Adipocyte (in vitro differentiated cells): ENCODE results near the gene TMSB4X.

Experiments used
- DNase-seq: peaks from one replicate; pipeline ENCODE4 v3.0.0-alpha.2; 2015; ENCODE audit warnings: low read depth
- H3K27me3 ChIP-seq: replicated peaks from 2 replicates; pipeline ENCODE4 v1.7.0; 2013; ENCODE audit warnings: mild to moderate bottlenecking, low read length, moderate library complexity; ENCODE audit not compliant: control insufficient read depth, insufficient read depth
- H3K36me3 ChIP-seq: 2 replicates; pipeline ENCODE4 v1.7.0; 2013; ENCODE audit warnings: low read length, mild to moderate bottlenecking, moderate library complexity; ENCODE audit not compliant: control insufficient read depth, insufficient read depth, severe bottlenecking
- H3K4me1 ChIP-seq: 2 replicates; pipeline ENCODE4 v1.7.0; 2013; ENCODE audit warnings: mild to moderate bottlenecking, low read length, moderate library complexity; ENCODE audit not compliant: control insufficient read depth, insufficient read depth
- H3K4me3 ChIP-seq: 2 replicates; pipeline ENCODE4 v1.7.0; 2013; ENCODE audit warnings: mild to moderate bottlenecking, low read length, moderate library complexity
- H3K9ac ChIP-seq: 2 replicates; pipeline ENCODE4 v1.7.0; 2013; ENCODE audit warnings: mild to moderate bottlenecking, low read length, moderate library complexity
- H3K9me3 ChIP-seq: 2 replicates; pipeline ENCODE4 v1.7.0; 2013; ENCODE audit warnings: mild to moderate bottlenecking, low read length, moderate library complexity; ENCODE audit not compliant: control insufficient read depth

The TMSB4X gene

DNA sequence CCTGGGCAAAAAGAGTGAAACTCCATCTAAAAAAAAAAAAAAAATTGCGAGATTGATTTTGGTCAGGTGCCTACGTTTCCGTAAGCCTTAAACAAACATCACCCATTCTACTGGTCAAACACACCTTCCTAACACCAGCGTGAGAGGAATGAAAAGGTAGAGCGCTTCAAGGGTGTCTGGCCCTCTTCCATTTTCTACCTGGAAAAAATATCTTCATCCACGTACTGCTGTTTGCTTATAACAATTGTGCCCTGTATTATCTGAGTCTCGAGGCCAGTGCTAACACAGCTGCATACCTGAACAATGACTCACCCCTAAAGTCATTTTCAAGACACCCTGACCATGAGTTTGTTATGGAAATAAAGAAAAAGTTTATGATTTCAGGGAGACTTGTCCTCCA, 13.9 kb downstream of the TMSB4X start:
- H3K36me3 ChIP-seq: no peaks in the 10 kb centered on the region
- H3K9ac ChIP-seq: no peak overlapping the region
- H3K4me3 ChIP-seq: no peak overlapping the region
- H3K9me3 ChIP-seq: no peaks in the 10 kb centered on the region
- H3K27me3 ChIP-seq: peaks cover 8% of the 10 kb centered on the region
- DNase-seq: peak; percentile 68
- H3K4me1 ChIP-seq: no peaks in the 10 kb centered on the region

DNA sequence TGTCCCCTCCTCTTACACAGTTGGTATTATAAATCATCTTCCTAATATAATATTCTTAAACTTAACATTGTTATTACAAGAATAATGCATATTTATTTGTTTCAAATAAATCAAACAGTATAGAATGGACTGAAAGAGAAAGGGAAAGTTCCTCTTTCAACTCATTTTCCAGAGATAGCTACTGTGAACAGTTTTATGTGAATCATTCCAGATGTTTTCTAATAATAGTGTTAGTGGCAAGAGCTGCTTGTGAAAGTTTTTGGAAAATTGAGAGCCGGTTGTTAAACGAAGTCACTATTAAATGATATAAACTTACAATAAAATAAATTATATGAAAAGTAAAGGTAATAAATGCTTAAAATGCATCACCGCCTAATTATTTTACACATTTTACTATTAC, 14.6 kb downstream of the TMSB4X start:
- peaks cover 15% of the 10 kb centered on the region for H3K27me3 ChIP-seq
- DNase-seq: no peak
- H3K4me3 ChIP-seq: no peak overlapping the region
- no peaks in the 10 kb centered on the region for H3K36me3 ChIP-seq
- H3K9me3 ChIP-seq: no peaks in the 10 kb centered on the region
- H3K4me1 ChIP-seq: no peaks in the 10 kb centered on the region
- no peak overlapping the region for H3K9ac ChIP-seq

DNA sequence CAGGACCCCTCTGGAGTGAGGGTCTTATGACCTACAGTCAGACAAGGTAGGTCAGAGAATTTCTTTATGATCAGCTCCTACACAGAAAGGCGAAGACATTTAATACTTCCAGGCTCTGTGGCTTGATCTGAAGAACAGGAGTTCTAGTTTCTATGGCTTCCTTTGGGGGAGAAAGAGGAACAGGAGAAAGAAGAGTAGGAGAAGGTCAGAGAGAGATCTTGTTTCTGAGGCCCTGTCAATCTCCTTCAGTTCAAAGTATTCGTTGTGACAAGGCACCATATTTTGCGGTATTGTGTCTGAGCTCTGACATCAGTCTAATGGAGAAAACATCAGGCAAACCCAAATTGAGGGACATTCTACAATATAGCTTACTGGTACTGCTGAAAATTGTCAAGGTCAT, 16.7 kb downstream of the TMSB4X start:
- Histone ChIP-seq H3K4me3 (no peak overlapping the region), H3K4me1 (no peaks in the 10 kb centered on the region), H3K27me3 (peaks cover 15% of the 10 kb centered on the region), H3K9ac (no peak overlapping the region), H3K36me3 (no peaks in the 10 kb centered on the region), H3K9me3 (no peaks in the 10 kb centered on the region)
- DNase-seq: no peak

DNA sequence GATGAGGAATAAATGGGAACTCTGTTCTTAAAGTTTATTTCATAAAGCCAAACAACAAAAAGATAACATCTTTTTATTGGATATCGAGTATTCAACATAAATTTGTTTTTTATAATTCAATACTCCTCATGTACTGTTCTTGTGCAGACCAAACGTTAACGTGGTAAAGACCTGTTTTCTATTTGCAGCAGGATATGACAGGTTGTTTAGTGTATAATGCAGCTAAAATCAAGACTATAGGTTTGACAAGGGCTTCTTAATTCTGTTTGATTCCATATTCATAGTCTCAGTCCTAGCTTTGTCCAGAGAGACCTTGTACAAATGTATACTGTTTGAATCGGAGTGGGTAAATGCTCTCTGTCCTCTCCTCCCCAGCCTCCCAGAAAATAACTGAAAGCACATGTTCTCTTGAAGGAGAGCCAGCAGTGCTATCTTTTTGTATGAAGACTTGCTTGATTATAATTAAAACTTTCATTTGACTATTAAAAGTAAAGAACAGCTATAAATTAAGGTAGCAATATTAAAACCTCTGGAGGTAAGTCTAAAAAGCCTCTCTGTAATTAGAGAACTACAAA, 17.7 kb downstream of the TMSB4X start:
- no peaks in the 10 kb centered on the region for H3K4me1 ChIP-seq
- no peak overlapping the region for H3K9ac ChIP-seq
- H3K27me3 ChIP-seq: peaks cover 12% of the 10 kb centered on the region
- no peak for DNase-seq
- H3K4me3 ChIP-seq: no peak overlapping the region
- H3K36me3 ChIP-seq: no peaks in the 10 kb centered on the region
- H3K9me3 ChIP-seq: no peaks in the 10 kb centered on the region

DNA sequence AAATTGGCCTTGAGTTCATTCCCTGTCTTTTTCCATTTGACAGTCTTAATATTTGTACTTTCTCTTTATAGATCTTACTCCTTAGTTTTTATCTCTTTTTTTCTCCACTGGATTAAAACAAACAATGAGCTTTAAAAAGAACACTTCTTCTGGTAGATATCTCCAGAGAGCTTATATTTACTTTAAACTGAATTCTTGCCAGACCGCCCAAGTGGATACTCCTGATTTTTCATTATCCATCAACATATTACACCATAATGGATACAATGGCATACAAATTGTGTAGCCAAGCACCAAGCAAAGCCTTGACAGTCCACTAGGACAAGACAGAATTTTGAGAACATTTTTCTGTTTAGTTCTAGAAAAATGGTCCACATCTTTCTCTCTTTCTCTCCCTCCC, 18.9 kb downstream of the TMSB4X start:
- Histone ChIP-seq H3K9ac (no peak overlapping the region), H3K9me3 (no peaks in the 10 kb centered on the region), H3K4me1 (no peaks in the 10 kb centered on the region), H3K27me3 (peaks cover 16% of the 10 kb centered on the region), H3K4me3 (no peak overlapping the region), H3K36me3 (no peaks in the 10 kb centered on the region)
- no peak for DNase-seq

DNA sequence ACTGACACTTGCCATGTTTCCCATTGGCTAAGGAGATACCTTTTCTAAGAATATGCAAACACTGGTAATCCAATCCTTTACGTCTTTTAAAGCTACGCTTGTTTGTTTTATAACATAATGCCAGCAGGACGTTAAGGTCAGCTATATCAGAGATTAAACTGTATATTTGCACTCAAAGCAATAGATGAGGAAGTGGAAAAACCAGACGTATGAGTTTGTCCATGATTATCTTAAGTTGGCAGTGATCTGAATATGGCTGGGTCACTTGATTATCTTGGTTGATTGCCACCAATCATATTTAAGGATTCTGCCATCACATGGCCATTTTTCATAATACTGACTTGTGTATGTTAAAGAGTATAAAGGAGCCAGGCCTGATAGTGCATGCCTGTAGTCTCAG, 19.4 kb downstream of the TMSB4X start:
- no peak for DNase-seq
- Histone ChIP-seq H3K4me3 (no peak overlapping the region), H3K36me3 (no peaks in the 10 kb centered on the region), H3K9ac (no peak overlapping the region), H3K9me3 (no peaks in the 10 kb centered on the region), H3K27me3 (peaks cover 17% of the 10 kb centered on the region), H3K4me1 (no peaks in the 10 kb centered on the region)

DNA sequence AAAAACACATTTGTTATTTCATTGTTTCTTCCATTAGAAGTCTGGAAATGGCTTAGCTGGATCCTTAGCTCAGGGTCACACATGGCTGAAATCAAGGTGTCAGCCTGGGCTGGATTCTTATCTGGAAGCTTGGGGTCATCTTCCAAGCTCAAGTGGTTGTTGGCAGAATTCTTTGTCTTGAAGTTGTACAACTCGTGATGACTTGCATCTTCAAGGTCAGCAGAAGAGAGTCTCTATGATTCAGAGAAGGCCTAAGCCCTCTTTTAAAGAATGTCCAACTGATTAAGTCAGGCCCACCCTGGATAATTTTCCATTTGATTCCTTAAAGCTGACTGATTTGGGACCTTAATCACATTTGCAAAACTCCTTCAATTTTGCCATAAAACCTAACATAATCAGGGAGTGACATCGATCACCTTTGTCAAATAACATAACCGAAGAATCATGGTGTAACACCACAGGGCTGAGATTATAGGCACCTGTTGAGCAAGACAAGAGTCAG, 22.1 kb downstream of the TMSB4X start:
- H3K9me3 ChIP-seq: no peaks in the 10 kb centered on the region
- H3K27me3 ChIP-seq: peaks cover 22% of the 10 kb centered on the region
- no peak overlapping the region for H3K9ac ChIP-seq
- peaks cover 4% of the 10 kb centered on the region for H3K4me1 ChIP-seq
- no peak for DNase-seq
- no peak overlapping the region for H3K4me3 ChIP-seq
- no peaks in the 10 kb centered on the region for H3K36me3 ChIP-seq

DNA sequence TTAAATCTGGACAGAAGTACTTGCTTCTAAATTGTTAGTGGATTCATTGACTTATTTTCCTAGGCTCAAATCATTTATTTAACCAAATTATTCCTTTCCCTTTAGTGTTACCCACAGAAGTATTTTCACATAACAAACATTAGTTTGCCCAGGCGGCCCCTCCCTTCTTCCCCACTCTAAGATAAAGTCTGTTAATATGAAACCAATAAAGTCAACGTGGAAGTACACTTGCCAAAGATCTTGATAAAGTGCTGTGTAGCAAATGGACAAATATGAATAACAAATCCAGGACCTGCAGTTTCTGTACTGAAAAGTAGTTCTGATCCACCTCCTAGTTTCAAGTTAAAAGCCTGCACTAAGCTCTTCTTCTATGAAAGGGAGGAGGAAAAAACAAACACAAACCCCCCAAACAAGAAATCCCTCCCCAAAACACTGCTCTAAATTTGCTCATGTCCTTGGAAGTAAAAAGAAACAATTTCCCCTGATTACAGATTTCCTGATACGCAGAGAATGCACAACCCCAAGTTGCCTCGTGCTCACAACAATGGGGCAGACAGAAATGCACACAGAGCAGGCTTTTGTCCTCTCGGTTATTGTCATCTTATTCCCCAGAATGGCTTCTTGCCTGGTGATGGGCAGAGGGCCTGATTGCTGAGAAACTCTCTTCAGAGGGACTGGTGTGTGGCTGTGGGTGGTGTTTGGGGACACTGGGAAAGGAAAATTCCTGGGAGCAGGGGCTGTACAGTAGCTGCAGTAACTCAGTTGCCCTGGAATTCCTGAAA, 23.2 kb downstream of the TMSB4X start:
- Histone ChIP-seq H3K27me3 (peaks cover 22% of the 10 kb centered on the region), H3K9me3 (no peaks in the 10 kb centered on the region), H3K4me1 (peaks cover 4% of the 10 kb centered on the region), H3K4me3 (no peak overlapping the region), H3K36me3 (no peaks in the 10 kb centered on the region), H3K9ac (no peak overlapping the region)
- no peak for DNase-seq

DNA sequence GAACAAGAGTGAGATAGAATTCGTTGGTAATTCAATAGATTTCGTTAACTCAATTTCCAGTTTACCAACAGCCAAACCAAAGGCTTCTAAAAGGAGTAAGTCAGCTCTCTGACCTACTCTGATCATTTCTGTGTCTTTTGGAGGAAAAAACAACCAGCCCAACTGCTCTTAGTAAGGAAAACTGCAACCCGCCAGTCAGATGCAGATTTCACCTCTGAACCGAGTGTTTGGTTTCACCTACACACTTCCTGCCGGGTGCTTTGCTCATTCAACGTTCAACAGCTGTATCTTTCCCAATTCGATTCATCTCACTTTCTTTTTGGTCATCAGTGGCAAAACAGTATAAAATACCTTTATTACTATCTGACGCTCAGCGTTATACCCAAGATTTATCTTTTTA, 24.5 kb downstream of the TMSB4X start:
- peaks cover 14% of the 10 kb centered on the region for H3K27me3 ChIP-seq
- H3K4me1 ChIP-seq: peaks cover 4% of the 10 kb centered on the region
- no peaks in the 10 kb centered on the region for H3K36me3 ChIP-seq
- DNase-seq: no peak
- H3K9ac ChIP-seq: no peak overlapping the region
- no peaks in the 10 kb centered on the region for H3K9me3 ChIP-seq
- no peak overlapping the region for H3K4me3 ChIP-seq

DNA sequence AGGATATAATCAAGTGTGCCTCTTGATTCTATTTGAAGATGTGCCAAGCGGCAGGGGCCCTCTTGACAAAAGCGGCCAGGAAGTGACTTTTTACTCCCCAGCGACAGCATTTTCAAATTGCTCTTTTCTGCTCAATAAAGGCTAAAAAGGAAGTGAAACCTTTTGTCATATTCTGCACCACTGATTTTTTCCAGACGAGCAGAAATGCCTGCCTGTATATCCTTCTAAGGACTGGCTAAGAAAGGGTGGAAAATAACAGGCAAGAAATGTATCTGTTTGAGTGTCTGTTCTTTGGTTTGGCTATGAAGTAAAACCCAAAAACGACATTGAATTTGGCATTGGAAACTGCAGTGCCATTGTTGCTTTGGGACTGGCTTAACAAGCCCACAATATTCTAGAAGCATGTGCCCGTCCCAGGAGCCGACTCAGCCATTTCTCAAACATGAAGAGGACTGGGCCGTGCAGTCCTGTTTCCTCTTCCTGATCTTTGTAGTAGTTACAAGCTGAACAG, 25.4 kb downstream of the TMSB4X start:
- no peaks in the 10 kb centered on the region for H3K36me3 ChIP-seq
- no peak for DNase-seq
- peaks cover 4% of the 10 kb centered on the region for H3K4me1 ChIP-seq

DNA sequence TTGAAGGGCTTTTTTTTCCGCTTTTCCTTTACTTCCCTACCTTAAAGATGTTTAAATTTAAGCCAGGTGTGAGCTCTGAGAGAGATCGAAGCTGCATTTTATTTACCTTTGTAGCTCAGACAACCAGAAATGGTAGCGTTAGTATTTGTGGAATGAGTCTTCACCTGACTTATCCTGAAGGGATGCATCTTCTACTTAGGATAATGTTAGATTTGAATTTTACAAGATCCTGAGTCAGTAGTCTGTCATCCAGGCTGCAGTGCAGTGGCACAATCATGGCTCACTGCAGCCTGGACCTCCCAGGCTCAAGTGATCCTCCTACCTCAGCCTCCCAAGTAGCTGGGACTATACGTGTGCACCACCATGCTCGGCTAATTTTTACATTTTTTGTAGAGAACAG, 26.2 kb downstream of the TMSB4X start:
- peaks cover 14% of the 10 kb centered on the region for H3K27me3 ChIP-seq
- no peak for DNase-seq
- H3K36me3 ChIP-seq: no peaks in the 10 kb centered on the region
- peaks cover 11% of the 10 kb centered on the region for H3K4me1 ChIP-seq
- no peak overlapping the region for H3K4me3 ChIP-seq
- H3K9ac ChIP-seq: no peak overlapping the region
- H3K9me3 ChIP-seq: no peaks in the 10 kb centered on the region

More for the DNA sequence above, 25.4 kb downstream of the TMSB4X start:
- H3K9me3 ChIP-seq: no peaks in the 10 kb centered on the region
- no peak overlapping the region for H3K4me3 ChIP-seq
- H3K9ac ChIP-seq: no peak overlapping the region
- H3K27me3 ChIP-seq: peaks cover 14% of the 10 kb centered on the region
